HL-60 (cell line): ENCODE results near the gene ENPP1.

ENCODE experiments used
- DNase-seq, 2 experiments: peaks; one replicate each; pipeline ENCODE4 v3.0.0-alpha.2; 2010 to 2020; ENCODE audit warnings: low read depth in 1 of 2, low spot score in 1 of 2
- H3K27ac ChIP-seq: fragments of 250-450 bp; sonication (Bioruptor Pico); replicated peaks from 2 replicates; pipeline ENCODE4 v1.5.1; 2020; ENCODE audit warnings: mild to moderate bottlenecking, moderate library complexity
- H3K27me3 ChIP-seq: fragments of 250-450 bp; sonication (Bioruptor Pico); 2 replicates; pipeline ENCODE4 v1.5.1; 2021; ENCODE audit warnings: mild to moderate bottlenecking, moderate library complexity; ENCODE audit not compliant: insufficient read depth, poor library complexity, severe bottlenecking
- H3K4me3 ChIP-seq: replicated peaks from 2 replicates; pipeline ENCODE4 v1.5.1; 2011; ENCODE audit warnings: mild to moderate bottlenecking, control low read depth, low read length; ENCODE audit not compliant: insufficient read depth
- GABPA ChIP-seq: IDR thresholded peaks from 2 replicates; pipeline ENCODE4 v1.6.1; 2012; ENCODE audit warnings: low read depth
- POLR2AphosphoS5 ChIP-seq: IDR thresholded peaks from 2 replicates; pipeline ENCODE4 v1.6.1; 2012; ENCODE audit warnings: low read depth
- SPI1 ChIP-seq: IDR thresholded peaks from 2 replicates; pipeline ENCODE4 v1.6.1; 2012; ENCODE audit warnings: low read depth, mild to moderate bottlenecking, borderline replicate concordance
- TF ChIP-seq, protein P1 (sequence below): IDR thresholded peaks from 2 replicates; pipeline ENCODE4 v1.6.1; 2012; ENCODE audit warnings: low read depth; ENCODE audit not compliant: insufficient replicate concordance
- TF ChIP-seq, protein P2 (sequence below): IDR thresholded peaks from one replicate; pipeline ENCODE4 v1.5.1; 2011; ENCODE audit warnings: low read length, control low read depth, inconsistent platforms; ENCODE audit not compliant: insufficient read depth

The ENPP1 gene

DNA sequence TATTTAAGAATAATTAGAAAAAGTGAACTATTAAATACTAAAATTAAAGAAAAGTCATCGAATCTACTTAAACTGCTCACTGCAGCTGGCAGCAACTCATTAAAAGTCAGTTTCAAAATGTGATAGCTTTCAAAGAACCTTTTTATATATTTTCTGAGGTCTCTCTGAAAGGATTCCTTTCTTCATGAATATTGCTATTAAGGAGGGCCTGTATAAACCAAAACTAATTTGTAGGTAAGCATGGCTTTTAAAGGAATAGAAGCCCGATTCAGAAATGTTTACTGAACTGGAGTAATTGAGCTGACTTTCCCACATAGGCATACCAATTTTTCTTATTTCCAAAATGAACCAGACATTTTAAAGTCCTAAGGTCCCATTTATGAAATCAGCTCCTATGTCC, 41.2 kb upstream of the ENPP1 start:
- no peaks in the 10 kb centered on the region for H3K27me3 ChIP-seq

DNA sequence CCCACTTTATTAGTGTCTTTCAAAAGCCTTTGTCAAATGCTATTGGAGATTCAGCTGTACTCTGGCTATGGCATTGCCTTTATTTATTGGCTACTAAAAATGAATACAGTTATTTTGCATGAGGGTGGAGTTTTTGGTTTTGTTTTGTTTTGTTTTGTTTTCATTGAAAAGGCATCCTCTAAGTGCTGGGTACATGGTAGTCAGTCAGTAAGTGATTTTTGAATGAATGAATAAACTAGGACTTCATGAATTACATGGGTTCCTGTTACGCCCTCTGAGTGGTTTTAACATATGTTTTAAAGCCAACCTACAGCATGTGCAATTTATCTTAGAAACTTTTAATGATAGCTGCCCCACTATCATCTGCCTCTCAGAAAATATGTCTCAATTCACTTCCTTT, 38.9 kb upstream of the ENPP1 start:
- H3K4me3 ChIP-seq, result no peak overlapping the region
- 0 out of 2 replicates have a peak, but pooled peaks have one; percentile 10 for TF ChIP-seq SPI1
- TF ChIP-seq GABPA, result no peak
- no peak for DNase-seq
- no peak overlapping the region for H3K27ac ChIP-seq
- no peaks in the 10 kb centered on the region for H3K27me3 ChIP-seq

More for the DNA sequence above, 41.2 kb upstream of the ENPP1 start:
- DNase-seq, result no peak
- Histone ChIP-seq H3K27ac (no peak overlapping the region), H3K4me3 (no peak overlapping the region)
- TF ChIP-seq GABPA (no peak), SPI1 (no peak), POLR2AphosphoS5 (no peak)
- TF ChIP-seq, protein P1, sequence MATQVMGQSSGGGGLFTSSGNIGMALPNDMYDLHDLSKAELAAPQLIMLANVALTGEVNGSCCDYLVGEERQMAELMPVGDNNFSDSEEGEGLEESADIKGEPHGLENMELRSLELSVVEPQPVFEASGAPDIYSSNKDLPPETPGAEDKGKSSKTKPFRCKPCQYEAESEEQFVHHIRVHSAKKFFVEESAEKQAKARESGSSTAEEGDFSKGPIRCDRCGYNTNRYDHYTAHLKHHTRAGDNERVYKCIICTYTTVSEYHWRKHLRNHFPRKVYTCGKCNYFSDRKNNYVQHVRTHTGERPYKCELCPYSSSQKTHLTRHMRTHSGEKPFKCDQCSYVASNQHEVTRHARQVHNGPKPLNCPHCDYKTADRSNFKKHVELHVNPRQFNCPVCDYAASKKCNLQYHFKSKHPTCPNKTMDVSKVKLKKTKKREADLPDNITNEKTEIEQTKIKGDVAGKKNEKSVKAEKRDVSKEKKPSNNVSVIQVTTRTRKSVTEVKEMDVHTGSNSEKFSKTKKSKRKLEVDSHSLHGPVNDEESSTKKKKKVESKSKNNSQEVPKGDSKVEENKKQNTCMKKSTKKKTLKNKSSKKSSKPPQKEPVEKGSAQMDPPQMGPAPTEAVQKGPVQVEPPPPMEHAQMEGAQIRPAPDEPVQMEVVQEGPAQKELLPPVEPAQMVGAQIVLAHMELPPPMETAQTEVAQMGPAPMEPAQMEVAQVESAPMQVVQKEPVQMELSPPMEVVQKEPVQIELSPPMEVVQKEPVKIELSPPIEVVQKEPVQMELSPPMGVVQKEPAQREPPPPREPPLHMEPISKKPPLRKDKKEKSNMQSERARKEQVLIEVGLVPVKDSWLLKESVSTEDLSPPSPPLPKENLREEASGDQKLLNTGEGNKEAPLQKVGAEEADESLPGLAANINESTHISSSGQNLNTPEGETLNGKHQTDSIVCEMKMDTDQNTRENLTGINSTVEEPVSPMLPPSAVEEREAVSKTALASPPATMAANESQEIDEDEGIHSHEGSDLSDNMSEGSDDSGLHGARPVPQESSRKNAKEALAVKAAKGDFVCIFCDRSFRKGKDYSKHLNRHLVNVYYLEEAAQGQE, result no peak
- TF ChIP-seq, protein P2, sequence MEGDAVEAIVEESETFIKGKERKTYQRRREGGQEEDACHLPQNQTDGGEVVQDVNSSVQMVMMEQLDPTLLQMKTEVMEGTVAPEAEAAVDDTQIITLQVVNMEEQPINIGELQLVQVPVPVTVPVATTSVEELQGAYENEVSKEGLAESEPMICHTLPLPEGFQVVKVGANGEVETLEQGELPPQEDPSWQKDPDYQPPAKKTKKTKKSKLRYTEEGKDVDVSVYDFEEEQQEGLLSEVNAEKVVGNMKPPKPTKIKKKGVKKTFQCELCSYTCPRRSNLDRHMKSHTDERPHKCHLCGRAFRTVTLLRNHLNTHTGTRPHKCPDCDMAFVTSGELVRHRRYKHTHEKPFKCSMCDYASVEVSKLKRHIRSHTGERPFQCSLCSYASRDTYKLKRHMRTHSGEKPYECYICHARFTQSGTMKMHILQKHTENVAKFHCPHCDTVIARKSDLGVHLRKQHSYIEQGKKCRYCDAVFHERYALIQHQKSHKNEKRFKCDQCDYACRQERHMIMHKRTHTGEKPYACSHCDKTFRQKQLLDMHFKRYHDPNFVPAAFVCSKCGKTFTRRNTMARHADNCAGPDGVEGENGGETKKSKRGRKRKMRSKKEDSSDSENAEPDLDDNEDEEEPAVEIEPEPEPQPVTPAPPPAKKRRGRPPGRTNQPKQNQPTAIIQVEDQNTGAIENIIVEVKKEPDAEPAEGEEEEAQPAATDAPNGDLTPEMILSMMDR, result no peak

DNA sequence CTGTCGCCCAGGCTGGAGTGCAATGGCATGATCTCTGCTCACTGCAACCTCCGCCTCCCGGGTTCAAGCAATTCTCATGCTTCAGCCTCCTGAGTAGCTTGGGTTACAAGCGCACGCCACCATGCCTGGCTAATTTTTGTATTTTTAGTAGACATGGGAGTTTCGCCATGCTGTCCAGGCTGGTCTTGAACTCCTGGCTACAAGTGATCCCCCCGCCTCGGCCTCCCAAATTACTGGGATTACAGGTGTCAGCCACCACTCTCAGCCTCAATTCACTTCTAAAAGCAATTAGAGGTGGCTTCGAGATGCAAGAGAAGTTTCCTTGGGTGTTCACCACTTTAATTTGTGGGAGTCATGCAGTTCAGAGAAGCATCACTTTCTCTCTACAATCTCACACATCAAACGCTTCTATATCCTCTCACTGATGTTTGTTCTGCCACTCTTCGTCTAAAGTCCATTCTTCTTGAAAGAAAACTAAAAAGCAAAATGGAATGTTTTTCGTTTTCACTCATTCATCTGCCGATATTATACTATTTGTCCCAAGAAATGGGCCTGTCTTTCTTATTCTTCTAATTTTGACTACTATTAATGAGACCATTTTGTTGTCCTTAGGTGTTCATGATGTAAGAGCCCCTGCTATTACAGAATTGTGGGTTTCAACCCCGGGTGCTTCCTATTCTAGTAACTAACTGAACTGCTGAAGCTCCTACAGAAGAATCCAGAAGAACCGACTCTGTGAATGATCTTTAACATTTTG, 38.3 kb upstream of the ENPP1 start:
- DNase-seq, result no peak

DNA sequence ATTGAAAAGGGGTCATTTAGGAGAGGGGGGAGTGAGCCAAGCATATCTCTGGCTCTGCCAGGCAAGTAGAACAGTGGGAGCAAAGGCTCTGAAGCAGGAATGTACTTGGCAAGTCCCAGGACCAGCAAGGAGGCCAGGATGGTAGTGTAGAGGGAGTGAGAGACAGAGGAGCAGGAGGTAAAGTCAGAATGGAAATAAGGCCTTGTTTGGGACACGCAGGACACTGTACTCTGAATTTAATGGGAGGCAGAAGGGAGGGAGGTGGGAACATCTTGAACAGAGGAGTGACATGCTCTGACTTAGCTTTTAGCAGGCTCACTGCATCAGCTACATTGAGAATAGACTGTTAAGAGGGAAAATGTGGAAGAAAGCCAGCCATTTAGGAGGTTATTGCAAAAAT, 37.0 kb upstream of the ENPP1 start:
- TF ChIP-seq, protein P2, result no peak
- TF ChIP-seq, protein P1, result no peak
- TF ChIP-seq POLR2AphosphoS5 (no peak), GABPA (no peak), SPI1 (no peak)
- H3K27ac ChIP-seq, result no peak overlapping the region
- no peak for DNase-seq

More for the DNA sequence above, 38.3 kb upstream of the ENPP1 start:
- Histone ChIP-seq H3K27ac (no peak overlapping the region), H3K27me3 (no peaks in the 10 kb centered on the region), H3K4me3 (no peak overlapping the region)
- TF ChIP-seq GABPA, result no peak
- TF ChIP-seq SPI1, result no peak
- TF ChIP-seq, protein P1, result no peak

More for the DNA sequence above, 37.0 kb upstream of the ENPP1 start:
- H3K27me3 ChIP-seq, result no peaks in the 10 kb centered on the region
- H3K4me3 ChIP-seq, result no peak overlapping the region
